Measurements from ENCODE around the gene ANXA11. TPM values are rescaled to one million over a fixed set of nuclear protein-coding genes. Genes with fewer than 3 reads are reported as not detected.

Gene ANXA11
- total and polyA plus RNA-seq, 2 of the 4 experiments (the other 2 are of a cell fraction), result 39.4 to 109 TPM

DNA sequence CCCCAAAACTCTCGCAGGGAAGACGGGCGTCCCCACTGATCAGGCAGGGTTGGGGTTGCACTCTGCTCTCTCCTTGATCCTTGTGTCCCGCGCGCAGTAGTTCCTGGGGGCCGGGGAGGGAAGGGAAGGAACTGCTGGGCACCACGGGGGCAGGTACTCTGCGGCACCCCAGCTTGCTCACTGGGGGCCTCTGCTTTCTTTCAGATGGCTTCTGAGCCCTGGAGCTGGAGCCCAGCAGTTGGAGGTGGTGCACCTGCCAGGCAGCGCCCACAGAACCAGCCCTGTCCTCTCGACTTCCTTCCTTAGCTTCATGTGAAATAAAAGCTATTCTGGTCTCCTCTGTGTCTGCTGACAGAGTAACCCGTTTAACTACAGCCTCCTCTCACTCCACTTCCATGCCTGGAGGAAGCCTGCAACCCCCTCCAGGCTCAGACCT, 60.6 kb downstream of the ANXA11 start:
- Histone ChIP-seq H3K4ac (ENCODE audit: low read depth, low read length) (no peak overlapping the region), H3K9ac (ENCODE audit: low read depth, low read length) (no peak overlapping the region), H3K4me3 (ENCODE audit: insufficient read depth, low read depth, low read length) (no peak overlapping the region), H3K27ac (ENCODE audit: insufficient read depth, low read length) (no peak overlapping the region), H4K20me1 (ENCODE audit: insufficient read depth, low read length) (no peaks in the 10 kb centered on the region), H3K56ac (ENCODE audit: extremely low read depth, insufficient read depth, low read length) (no peak overlapping the region), H4K8ac (ENCODE audit: low read depth in 2 of 2, low read length in 2 of 2) (0 out of 4 replicates have a peak overlapping the region, but pooled peaks of 1 of the 2 experiments have one; percentile 3), H3K27me3 (ENCODE audit: control insufficient read depth, insufficient read depth, low read length) (no peaks in the 10 kb centered on the region), H3K14ac (replicated peaks; ENCODE audit: low read depth, low read length) (no peak overlapping the region), H3K4me1 (ENCODE audit: control insufficient read depth, insufficient read depth, low read length) (no peaks in the 10 kb centered on the region), H3K23ac (ENCODE audit: low read depth, low read length) (no peak overlapping the region), H2AK9ac (replicated peaks; ENCODE audit: low read depth, low read length, poor library complexity) (peak overlapping the region; percentile 17), H3K4me2 (ENCODE audit: low read depth, low read length) (no peak overlapping the region), H2BK20ac (ENCODE audit: low read depth, low read length) (no peak overlapping the region), H3K36me3 (ENCODE audit: control insufficient read depth, insufficient read depth, low read length) (peaks cover 2% of the 10 kb centered on the region; the same call in 1 of the 2 replicates), H3K9me1 (ENCODE audit: insufficient read depth, low read length) (peaks cover 3% of the 10 kb centered on the region; the same call in 1 of the 2 replicates), H2AK5ac (ENCODE audit: low read depth, low read length) (no peak overlapping the region), H4K5ac (ENCODE audit: low read depth, low read length) (no peak overlapping the region), H3K79me1 (ENCODE audit: low read depth in 1 of 2, low read length in 2 of 2) (no peaks in the 10 kb centered on the region), H3K18ac (ENCODE audit: low read depth, low read length) (no peak overlapping the region), H2BK120ac (ENCODE audit: low read depth, low read length) (no peak overlapping the region), H4K91ac (ENCODE audit: insufficient read depth, low read depth, low read length) (no peak overlapping the region), H2BK15ac (ENCODE audit: low read depth, low read length) (no peak overlapping the region), H3K9me3 (ENCODE audit: control insufficient read depth, insufficient read depth, low read length) (no peaks in the 10 kb centered on the region), H2BK5ac (ENCODE audit: low read depth, low read length, poor library complexity, severe bottlenecking) (no peak overlapping the region), H2AFZ (replicated peaks; ENCODE audit: low read length, poor library complexity) (no peak overlapping the region)
- intact Hi-C loops (cut with micrococcal nuclease), result loop anchor here (5.0 kb wide), 1 partner anchor 87 kb away; no protein-coding TSS in a partner anchor
- in situ Hi-C loops (cut with MboI; ENCODE audit: low sequenced_read_pairs), result no loop called here
- DNase-seq, result no peak
- ATAC-seq (ENCODE audit: low read depth), result no peak
- ChIA-PET CTCF (interaction anchor here (0.9 kb wide), 1 partner anchor 21 kb away, joined by 3 read pairs; no protein-coding TSS in a partner anchor), POLR2A (ENCODE audit: unreplicated experiment) (no interaction called here)
- no TSS peak for BruUV-seq (replicated peaks)
- dilution Hi-C loops (cut with HindIII; ENCODE audit: low sequenced_read_pairs, unreplicated experiment), result no loop called here
- WGBS, 2 experiments (ENCODE audit: extremely low coverage in 2 of 2, insufficient read length in 1 of 2), result 40% methylated on average over 3 of the region's 12 CpGs; no CpG with 5 or more reads in 1 of the 2 experiments
- no peak for TF ChIP-seq MAZ (IDR thresholded peaks at IDR 0.05; ENCODE audit: borderline replicate concordance, low read depth, low read length)
- no peak for TF ChIP-seq MXI1 (IDR thresholded peaks at IDR 0.05; ENCODE audit: borderline replicate concordance, low read depth, low read length)
- TF ChIP-seq, protein P1, sequence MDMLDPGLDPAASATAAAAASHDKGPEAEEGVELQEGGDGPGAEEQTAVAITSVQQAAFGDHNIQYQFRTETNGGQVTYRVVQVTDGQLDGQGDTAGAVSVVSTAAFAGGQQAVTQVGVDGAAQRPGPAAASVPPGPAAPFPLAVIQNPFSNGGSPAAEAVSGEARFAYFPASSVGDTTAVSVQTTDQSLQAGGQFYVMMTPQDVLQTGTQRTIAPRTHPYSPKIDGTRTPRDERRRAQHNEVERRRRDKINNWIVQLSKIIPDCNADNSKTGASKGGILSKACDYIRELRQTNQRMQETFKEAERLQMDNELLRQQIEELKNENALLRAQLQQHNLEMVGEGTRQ (IDR thresholded peaks at IDR 0.05; ENCODE audit: low read depth, low read length), result no peak
- TF ChIP-seq NFE2L2 (IDR thresholded peaks at IDR 0.05; ENCODE audit: low read depth, low read length), result no peak
- TF ChIP-seq, protein P2, sequence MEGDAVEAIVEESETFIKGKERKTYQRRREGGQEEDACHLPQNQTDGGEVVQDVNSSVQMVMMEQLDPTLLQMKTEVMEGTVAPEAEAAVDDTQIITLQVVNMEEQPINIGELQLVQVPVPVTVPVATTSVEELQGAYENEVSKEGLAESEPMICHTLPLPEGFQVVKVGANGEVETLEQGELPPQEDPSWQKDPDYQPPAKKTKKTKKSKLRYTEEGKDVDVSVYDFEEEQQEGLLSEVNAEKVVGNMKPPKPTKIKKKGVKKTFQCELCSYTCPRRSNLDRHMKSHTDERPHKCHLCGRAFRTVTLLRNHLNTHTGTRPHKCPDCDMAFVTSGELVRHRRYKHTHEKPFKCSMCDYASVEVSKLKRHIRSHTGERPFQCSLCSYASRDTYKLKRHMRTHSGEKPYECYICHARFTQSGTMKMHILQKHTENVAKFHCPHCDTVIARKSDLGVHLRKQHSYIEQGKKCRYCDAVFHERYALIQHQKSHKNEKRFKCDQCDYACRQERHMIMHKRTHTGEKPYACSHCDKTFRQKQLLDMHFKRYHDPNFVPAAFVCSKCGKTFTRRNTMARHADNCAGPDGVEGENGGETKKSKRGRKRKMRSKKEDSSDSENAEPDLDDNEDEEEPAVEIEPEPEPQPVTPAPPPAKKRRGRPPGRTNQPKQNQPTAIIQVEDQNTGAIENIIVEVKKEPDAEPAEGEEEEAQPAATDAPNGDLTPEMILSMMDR (conservative IDR thresholded peaks at IDR 0.05; ENCODE audit: low read depth, low read length), result no peak
- no peak for TF ChIP-seq BHLHE40 (IDR thresholded peaks at IDR 0.05; ENCODE audit: low read depth, low read length)
- no peak for TF ChIP-seq CEBPB (IDR thresholded peaks at IDR 0.05; ENCODE audit: low read depth, low read length)
- TF ChIP-seq, protein P3, sequence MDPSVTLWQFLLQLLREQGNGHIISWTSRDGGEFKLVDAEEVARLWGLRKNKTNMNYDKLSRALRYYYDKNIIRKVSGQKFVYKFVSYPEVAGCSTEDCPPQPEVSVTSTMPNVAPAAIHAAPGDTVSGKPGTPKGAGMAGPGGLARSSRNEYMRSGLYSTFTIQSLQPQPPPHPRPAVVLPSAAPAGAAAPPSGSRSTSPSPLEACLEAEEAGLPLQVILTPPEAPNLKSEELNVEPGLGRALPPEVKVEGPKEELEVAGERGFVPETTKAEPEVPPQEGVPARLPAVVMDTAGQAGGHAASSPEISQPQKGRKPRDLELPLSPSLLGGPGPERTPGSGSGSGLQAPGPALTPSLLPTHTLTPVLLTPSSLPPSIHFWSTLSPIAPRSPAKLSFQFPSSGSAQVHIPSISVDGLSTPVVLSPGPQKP (IDR thresholded peaks at IDR 0.05; ENCODE audit: borderline replicate concordance, low read depth, low read length), result no peak
- no peak for TF ChIP-seq RCOR1 (IDR thresholded peaks at IDR 0.05; ENCODE audit: insufficient replicate concordance, low read length)
